Body of pancreas (tissue), 4 donors: ENCODE results near the gene PDZD4.

Experiments
- CTCF ChIP-seq, 7 experiments: fragments of 450-650 bp in 4 of 7; fragments of 200-600 bp in 3 of 7; sonication (generic) in 3 of 7; IDR thresholded peaks; one replicate each; pipeline ENCODE4 v1.5.1; 2016 to 2019; ENCODE audit warnings: antibody characterized with exemption in 7 of 7
- POLR2A ChIP-seq, 3 donors: fragments of 450-650 bp; IDR thresholded peaks; one replicate each; pipeline ENCODE4 v1.6.1; 2016; ENCODE audit warnings: antibody characterized with exemption in 3 of 3, mild to moderate bottlenecking in 2 of 3

- TF ChIP-seq CTCF (IDR thresholded peaks at IDR 0.05) = no peak
- no peak for TF ChIP-seq POLR2A (IDR thresholded peaks at IDR 0.05)
Observed at GRCh38 chrX:153800177-153800722, 30.1 kb downstream of the PDZD4 start.
